ENCODE results near the gene XYLT1.
A peak's percentile ranks its signal among the peaks of the same experiment; 100 is the strongest.

Gene XYLT1

GRCh38 chr16:17130733-17131132 lies 340.0 kb downstream of the XYLT1 start:
- DNase-seq: no peak

GRCh38 chr16:17129971-17130370 lies 340.8 kb downstream of the XYLT1 start:
- DNase-seq: no peak

- DNase-seq: no peak
Observed at GRCh38 chr16:17128791-17129190, 342.0 kb downstream of the XYLT1 start.

- no peak for DNase-seq
Observed at GRCh38 chr16:17126156-17126555, 344.6 kb downstream of the XYLT1 start.

DNA sequence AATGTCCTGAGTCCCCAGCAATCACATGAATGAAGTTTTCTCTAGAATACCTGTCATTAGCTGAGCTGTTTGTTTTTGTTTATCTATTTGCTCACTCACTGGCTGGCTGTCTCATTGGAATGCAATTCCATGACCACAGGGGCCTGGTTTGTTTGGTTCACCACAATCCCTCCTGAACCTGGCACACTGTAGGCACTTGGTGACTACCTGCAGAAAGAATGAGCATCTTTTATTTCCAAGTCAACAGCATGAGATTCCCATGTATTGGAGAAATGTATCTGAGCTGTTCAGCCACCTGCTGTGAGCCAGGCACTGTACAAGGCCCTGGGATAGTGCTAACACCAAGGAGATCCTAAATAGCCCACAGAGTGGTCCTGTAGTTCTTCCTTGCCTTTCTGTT lies 345.1 kb downstream of the XYLT1 start:
- DNase-seq: no peak

DNA sequence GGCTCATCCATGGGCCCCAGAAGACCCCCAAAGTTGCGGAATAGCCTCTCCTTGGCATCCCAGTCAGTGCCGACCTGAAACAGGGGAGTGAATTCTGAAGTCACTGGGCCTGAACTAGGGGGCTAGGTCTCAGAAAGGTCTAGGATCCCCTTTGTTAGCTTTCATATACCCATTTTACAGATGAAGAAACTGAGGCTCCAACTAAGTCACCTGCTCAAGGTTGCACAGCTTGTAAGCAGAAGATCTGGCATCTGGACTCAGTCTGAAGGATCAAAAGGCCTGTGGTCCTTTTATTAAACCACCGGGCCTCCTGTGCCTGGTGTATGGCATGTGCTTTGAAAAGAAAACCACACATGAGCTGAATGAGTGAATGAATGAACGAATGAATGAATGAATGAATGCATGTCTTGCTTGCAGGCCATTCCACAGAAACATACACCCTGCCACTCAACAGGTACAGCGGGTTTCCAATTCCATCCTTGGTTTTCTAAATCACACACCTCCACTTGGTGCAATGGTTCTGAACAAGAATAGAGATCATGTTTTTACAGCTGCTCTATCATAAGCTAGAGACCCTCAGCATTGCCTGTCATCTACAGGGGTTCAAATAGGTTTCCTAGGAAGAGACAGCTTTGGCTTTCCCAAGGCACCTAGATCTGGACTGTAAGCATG lies 352.7 kb downstream of the XYLT1 start:
- DNase-seq: no peak

DNA sequence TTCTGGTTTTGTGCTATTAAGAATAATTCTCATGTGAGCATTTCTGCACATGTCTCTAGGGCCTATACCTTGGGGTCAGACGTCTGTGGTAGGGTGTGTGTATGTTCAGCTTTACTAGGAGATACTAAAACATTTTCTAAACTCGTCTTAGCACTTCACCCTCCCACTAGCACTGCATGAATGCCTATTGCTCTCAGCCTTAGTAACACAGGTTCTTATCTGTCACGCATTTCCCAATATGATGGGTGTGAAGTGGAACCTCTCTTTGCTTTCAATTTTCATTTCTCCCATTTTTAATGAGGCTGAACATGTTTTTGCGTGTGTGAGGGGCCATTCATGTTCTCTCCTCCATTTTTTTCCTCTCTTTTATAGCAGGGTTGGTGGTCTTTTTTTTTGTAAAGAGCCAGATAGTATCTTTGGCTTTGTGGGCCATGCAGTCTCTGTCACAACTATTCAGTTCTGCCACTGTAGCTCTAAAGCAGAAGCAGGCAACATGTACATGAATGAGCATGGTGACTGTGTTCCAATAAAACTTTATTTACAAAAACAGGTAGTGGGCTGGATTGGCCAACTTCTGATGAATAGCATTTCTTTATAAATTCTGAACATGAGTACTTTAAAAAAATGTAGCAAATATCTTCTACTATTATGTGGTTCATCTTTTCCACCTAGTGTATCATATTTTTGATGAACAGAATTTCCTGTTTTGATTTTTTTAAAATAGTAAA lies 354.0 kb downstream of the XYLT1 start:
- no peak for DNase-seq

- no peak for DNase-seq
Observed at GRCh38 chr16:17109413-17109812, 361.3 kb downstream of the XYLT1 start.

DNA sequence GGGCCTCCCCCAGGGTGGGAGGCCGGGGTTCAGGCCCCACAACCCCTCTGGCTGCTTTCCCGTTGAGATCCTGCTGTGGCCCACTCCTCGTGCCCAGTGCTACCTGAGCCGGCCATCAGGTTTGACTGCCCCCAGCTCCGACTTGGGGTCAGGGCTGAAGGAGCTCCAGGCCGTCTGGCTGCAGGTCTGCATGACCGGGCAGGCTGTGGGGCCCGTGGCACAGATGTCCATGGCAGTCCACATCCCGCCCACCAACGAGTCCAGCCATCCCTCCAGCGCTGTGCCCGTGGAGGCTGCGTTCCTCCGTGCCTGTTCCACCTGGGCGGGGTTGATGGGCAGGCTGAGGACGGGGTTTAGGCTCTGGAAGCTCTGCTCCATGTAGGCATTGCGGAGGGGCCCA lies 362.2 kb downstream of the XYLT1 start:
- no peak for DNase-seq

GRCh38 chr16:17107450-17107849 lies 363.3 kb downstream of the XYLT1 start:
- no peak for DNase-seq

DNA sequence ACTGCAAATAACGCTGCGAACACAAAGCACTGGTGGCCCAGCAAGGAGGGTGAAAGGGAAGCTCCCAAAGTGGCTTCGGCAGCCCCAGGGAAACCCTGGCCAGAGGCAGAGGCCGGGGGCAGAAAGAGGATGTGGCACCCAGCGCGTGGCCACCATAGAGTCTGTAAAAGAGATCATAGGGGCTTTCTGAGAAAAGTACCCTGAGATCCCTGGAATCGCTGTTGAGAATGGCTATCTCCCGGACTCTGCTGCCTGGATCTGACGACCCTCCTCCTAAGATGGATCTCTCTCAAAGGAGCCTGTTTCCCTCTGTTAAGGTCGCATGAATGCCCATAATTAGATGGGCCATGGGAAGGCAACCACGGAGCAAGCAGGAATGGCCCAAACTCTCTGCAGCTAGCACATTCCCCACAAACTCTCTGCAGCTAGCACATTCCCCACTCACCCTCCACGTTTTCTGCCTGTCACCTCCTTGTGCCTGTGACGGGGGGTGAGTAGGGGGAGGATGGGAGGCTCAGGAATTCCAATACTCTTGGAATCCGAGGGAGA lies 364.4 kb downstream of the XYLT1 start:
- DNase-seq: no peak

GRCh38 chr16:17105239-17105797 lies 365.4 kb downstream of the XYLT1 start:
- peak; percentile 14 for DNase-seq

GRCh38 chr16:17104654-17105053 lies 366.1 kb downstream of the XYLT1 start:
- no peak for DNase-seq

- DNase-seq: no peak
Observed at GRCh38 chr16:17103216-17103615, 367.5 kb downstream of the XYLT1 start.

DNA sequence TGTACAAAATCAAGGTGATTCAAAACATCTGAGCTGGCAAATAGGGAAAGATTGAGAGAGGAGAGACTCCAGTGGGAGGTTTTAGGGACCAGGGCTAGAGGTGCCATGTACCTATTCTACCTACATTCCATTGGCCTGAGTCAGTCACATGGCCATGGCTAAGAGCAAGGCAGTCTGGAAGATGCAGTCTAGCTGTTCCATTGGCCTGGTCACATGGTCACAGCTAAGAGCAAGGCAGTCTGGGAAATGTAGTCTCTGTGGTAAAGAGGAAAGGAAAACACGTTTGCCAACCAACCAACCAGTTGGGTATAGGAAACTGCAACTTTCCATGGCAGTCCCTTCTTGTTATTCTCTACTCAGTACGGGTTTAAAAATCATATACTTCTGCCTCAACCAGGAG lies 369.1 kb downstream of the XYLT1 start:
- DNase-seq: no peak

DNA sequence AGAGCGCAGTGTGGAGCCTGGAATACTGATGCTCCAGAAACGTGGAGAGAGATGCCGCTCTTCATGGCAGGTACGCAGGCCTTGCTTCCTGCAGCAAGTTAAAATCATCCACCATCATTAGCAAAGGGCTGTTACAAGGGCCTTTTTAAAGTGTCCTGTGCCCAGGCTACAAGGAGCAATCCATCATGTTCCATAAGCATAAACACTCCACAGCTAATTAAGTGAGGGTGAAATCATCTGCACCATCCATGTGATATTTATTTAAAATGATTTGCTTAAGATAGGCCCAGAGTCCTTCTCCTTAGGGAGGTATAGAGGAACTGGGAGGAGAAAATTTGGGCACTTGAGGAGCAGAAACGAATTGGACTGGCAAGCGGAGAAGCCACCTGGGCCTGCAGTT lies 372.1 kb downstream of the XYLT1 start:
- DNase-seq: no peak

DNA sequence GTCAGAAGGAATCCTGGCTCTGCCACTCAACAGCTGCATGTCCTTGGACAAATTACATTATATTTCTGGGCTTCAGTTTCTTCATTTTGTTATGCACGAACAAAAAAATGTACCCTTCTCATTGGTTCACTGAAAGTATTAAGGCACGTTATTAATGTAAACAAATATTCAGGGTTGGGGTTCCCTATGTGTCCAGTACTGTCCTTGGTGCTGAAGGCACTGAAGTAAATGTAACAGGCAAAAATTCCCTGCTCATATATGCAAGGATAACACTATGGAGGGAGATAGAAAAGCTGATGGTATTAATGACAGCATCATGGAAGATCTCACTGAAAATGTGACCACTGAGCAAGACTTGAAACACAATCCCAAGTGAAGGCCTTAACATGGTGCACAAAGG lies 386.6 kb downstream of the XYLT1 start:
- no peak for DNase-seq

- no peak for DNase-seq
Observed at GRCh38 chr16:17083628-17084027, 387.1 kb downstream of the XYLT1 start.

GRCh38 chr16:17082095-17082882 lies 388.5 kb downstream of the XYLT1 start:
- no peak for DNase-seq

GRCh38 chr16:17080105-17080504 lies 390.7 kb downstream of the XYLT1 start:
- DNase-seq: no peak

DNA sequence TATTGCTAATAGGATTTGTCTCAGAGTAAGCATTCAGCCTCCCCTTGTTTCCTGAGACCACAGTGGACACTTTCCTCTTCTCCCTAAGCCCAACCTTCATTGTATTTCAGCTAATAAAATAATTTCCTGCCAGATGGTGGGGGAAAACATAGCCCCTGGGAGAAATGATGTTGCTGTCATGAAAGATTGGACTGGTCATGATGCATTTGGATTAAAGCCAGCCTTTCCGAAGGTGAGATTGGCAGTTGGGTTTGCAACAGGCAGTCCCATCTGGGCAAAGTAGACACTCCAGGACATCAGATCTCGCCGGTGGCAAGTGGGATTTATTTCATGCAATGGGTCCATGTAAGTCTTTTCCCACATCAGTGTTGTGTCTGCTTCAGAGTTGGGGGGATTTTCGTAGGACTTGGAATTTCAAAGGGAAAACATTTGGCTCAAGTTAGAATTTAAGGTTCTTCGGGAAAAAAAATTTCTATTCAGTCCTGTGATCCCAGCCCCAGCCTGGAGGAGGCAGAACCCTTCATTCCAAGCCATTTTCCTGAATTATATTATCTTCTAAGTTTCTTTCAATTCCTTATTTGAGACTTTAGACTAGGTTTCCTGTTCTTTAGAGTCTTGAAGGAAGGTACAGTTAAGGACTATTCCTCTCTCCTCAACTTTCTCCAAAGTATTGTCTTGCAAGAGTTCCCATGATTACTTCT lies 391.7 kb downstream of the XYLT1 start:
- no peak for DNase-seq

- no peak for DNase-seq
Observed at GRCh38 chr16:17076818-17077498, 393.8 kb downstream of the XYLT1 start.
